GM20000 (cell line): ENCODE data around the gene CDSN.

Experiments
- DNase-seq: peaks from one replicate; pipeline ENCODE4 v3.0.0; 2012; ENCODE audit warnings: low spot score
- TF ChIP-seq, protein P1 (sequence below): IDR thresholded peaks from 2 replicates; pipeline ENCODE4 v1.5.1; 2012; ENCODE audit warnings: mild to moderate bottlenecking, control low read depth; ENCODE audit errors: extremely low read depth, missing control alignments

The CDSN gene

GRCh38 chr6:31121131-31121790 is 1.0 kb upstream of the CDSN start:
- DNase-seq = no peak
- TF ChIP-seq, protein P1, sequence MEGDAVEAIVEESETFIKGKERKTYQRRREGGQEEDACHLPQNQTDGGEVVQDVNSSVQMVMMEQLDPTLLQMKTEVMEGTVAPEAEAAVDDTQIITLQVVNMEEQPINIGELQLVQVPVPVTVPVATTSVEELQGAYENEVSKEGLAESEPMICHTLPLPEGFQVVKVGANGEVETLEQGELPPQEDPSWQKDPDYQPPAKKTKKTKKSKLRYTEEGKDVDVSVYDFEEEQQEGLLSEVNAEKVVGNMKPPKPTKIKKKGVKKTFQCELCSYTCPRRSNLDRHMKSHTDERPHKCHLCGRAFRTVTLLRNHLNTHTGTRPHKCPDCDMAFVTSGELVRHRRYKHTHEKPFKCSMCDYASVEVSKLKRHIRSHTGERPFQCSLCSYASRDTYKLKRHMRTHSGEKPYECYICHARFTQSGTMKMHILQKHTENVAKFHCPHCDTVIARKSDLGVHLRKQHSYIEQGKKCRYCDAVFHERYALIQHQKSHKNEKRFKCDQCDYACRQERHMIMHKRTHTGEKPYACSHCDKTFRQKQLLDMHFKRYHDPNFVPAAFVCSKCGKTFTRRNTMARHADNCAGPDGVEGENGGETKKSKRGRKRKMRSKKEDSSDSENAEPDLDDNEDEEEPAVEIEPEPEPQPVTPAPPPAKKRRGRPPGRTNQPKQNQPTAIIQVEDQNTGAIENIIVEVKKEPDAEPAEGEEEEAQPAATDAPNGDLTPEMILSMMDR = no peak

DNA sequence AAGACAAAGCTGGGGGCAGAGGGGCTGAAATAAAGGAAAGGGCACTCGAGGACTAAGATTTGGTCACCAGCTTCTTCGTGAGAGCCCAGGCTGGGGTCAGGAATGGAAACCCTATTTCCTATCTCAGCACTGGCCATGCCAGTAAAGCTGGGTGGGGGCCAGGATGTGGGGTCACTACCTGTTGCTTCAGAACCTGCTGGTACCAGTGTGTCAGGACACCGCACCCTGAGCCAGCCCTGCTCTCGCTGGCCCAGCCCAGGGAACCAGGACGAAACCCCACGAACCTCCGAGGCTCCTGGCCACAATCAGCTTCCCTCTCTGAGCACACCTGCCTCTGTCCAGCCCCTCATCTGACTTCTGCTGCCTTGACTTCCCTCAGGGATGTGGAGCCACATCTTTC is 2.1 kb downstream of the CDSN start:
- TF ChIP-seq, protein P1 = no peak
- DNase-seq = no peak

GRCh38 chr6:31116661-31117385 is 3.4 kb downstream of the CDSN start:
- TF ChIP-seq, protein P1 = no peak
- DNase-seq = no peak

DNA sequence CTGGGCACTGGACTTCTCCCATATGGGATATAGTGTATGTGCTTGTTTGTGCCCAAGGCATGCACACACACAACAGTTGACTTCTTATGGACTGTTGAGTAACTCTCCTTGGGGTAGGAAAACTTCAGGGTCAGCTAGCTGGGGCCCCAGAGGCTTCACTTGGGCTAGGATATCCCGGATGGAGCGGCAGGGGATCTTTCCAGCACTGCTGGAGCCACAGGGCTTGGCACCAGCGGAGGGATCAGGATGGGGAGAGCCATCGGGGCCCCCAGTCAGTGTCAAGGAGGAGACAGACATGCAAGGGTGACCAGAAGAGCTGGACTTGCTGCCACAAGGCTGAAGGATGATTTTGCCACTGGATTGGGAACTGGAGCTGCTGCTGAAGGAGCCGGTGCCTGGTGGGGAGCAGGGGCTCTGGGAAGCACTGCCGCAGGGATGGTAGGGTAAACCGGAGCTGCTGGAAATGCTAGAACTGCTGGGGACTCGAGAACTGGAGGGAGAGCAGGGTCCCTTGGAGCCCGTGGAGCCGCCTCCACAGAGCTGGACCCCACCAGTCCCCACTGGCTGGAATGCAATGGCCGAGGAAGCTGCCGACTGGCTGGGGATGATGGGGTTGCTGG is 4.2 kb downstream of the CDSN start:
- TF ChIP-seq, protein P1 = no peak
- no peak for DNase-seq

- TF ChIP-seq, protein P1 = no peak
- DNase-seq = no peak
Observed at GRCh38 chr6:31114970-31115849, 5.0 kb downstream of the CDSN start.

- TF ChIP-seq, protein P1 = no peak
- DNase-seq = no peak
Observed at GRCh38 chr6:31114541-31114878, 5.7 kb downstream of the CDSN start, which contains the start of gene PSORS1C1. TSS of gene PSORS1C1 (plus strand) at chr6:31114800. CDS start at chr6:31129633, 14,833 bp downstream.
